Fibroblast of pulmonary artery (primary cell): ENCODE data around the gene ADGRL3.

Experiments used
- DNase-seq: peaks from one replicate; pipeline ENCODE4 v3.0.0-alpha.2; 2010; ENCODE audit warnings: low read depth
- H3K4me3 ChIP-seq: replicated peaks from 2 replicates; pipeline ENCODE4 v1.5.1; 2011; ENCODE audit warnings: low read depth, mild to moderate bottlenecking, control low read depth, low read length, moderate library complexity
- CTCF ChIP-seq: IDR thresholded peaks from 2 replicates; pipeline ENCODE4 v1.5.1; 2011; ENCODE audit warnings: mild to moderate bottlenecking, control low read depth, low read length, inconsistent platforms; ENCODE audit errors: missing control alignments

Gene ADGRL3

GRCh38 chr4:61549336-61549735 lies 349.2 kb downstream of the ADGRL3 start:
- TF ChIP-seq CTCF: no peak
- DNase-seq: no peak
- no peak overlapping the region for H3K4me3 ChIP-seq

- DNase-seq: no peak
- TF ChIP-seq CTCF: no peak
- H3K4me3 ChIP-seq: no peak overlapping the region
These were observed 353.5 kb downstream of the ADGRL3 start for GRCh38 chr4:61553557-61554125.

GRCh38 chr4:61555789-61556188 lies 355.7 kb downstream of the ADGRL3 start:
- no peak overlapping the region for H3K4me3 ChIP-seq
- no peak for TF ChIP-seq CTCF
- peak; percentile 88 for DNase-seq

GRCh38 chr4:61556277-61556676 lies 356.2 kb downstream of the ADGRL3 start:
- no peak overlapping the region for H3K4me3 ChIP-seq
- no peak for TF ChIP-seq CTCF
- peak; percentile 20 for DNase-seq

- DNase-seq: no peak
- TF ChIP-seq CTCF: no peak
- no peak overlapping the region for H3K4me3 ChIP-seq
These were observed 359.3 kb downstream of the ADGRL3 start for GRCh38 chr4:61559396-61559795.

GRCh38 chr4:61561028-61561427 lies 360.9 kb downstream of the ADGRL3 start:
- no peak for TF ChIP-seq CTCF
- no peak for DNase-seq
- H3K4me3 ChIP-seq: no peak overlapping the region
